ENCODE measurements around the gene MSI2. TPM values are rescaled to one million over a fixed set of nuclear protein-coding genes. Genes with fewer than 3 reads are reported as not detected.

The MSI2 gene
- total RNA-seq, 4 donors from 2014 or later: 27.3 to 50.4 (median 36.8) TPM

- H3K4me1 ChIP-seq: peaks cover 0 to 5% (median 0%) of the 10 kb centered on the region in 3 donors
- no peaks in the 10 kb centered on the region for H3K9me3 ChIP-seq
- H3K36me3 ChIP-seq: no peaks in the 10 kb centered on the region
- no peaks in the 10 kb centered on the region for H3K27me3 ChIP-seq
- 93 to 100% methylated on average over 1 of the region's 1 CpG for WGBS, 2 donors (ENCODE audit: low coverage in 1 of 2)
- H3K27ac ChIP-seq: no peak overlapping the region
- TF ChIP-seq EP300 (IDR thresholded peaks at IDR 0.05) (no peak), CTCF (IDR thresholded peaks at IDR 0.05) (no peak), POLR2A (IDR thresholded peaks at IDR 0.05) (no peak), POLR2AphosphoS5 (IDR thresholded peaks at IDR 0.05) (no peak)
- H3K4me3 ChIP-seq: no peak overlapping the region
- ATAC-seq: no peak
These were observed 5.0 kb upstream of the MSI2 start for GRCh38 chr17:57251211-57251787.

GRCh38 chr17:57253362-57254065, 2.8 kb upstream of the MSI2 start:
- 64 to 69% methylated on average over 5 to 6 of the region's 6 CpGs for WGBS, 2 donors (ENCODE audit: low coverage in 1 of 2)
- Histone ChIP-seq H3K27me3 (no peaks in the 10 kb centered on the region), H3K4me1 (peaks cover 0 to 12% (median 1%) of the 10 kb centered on the region in 3 donors), H3K27ac (peak overlapping the region in 1 of 4 donors; percentile 4), H3K9me3 (no peaks in the 10 kb centered on the region), H3K4me3 (no peak overlapping the region), H3K36me3 (no peaks in the 10 kb centered on the region)
- no peak for TF ChIP-seq POLR2A (IDR thresholded peaks at IDR 0.05)
- TF ChIP-seq EP300 (IDR thresholded peaks at IDR 0.05): no peak
- TF ChIP-seq CTCF (IDR thresholded peaks at IDR 0.05): no peak
- TF ChIP-seq POLR2AphosphoS5 (IDR thresholded peaks at IDR 0.05): no peak
- no peak for ATAC-seq

GRCh38 chr17:57255182-57255775, 1.0 kb upstream of the MSI2 start:
- H3K4me1 ChIP-seq: peaks cover 3 to 29% (median 8%) of the 10 kb centered on the region in 3 donors
- no peaks in the 10 kb centered on the region for H3K27me3 ChIP-seq
- peak overlapping the region; percentile 92 to 99 for H3K4me3 ChIP-seq
- ATAC-seq: no peak
- no peaks in the 10 kb centered on the region for H3K36me3 ChIP-seq
- peak overlapping the region; percentile 89 to 100 (median 96) for H3K27ac ChIP-seq
- WGBS, 2 donors (ENCODE audit: low coverage in 1 of 2): 25 to 29% methylated on average over 15 of the region's 16 CpGs
- H3K9me3 ChIP-seq: no peaks in the 10 kb centered on the region
- no peak for TF ChIP-seq POLR2AphosphoS5 (IDR thresholded peaks at IDR 0.05)
- TF ChIP-seq CTCF (IDR thresholded peaks at IDR 0.05): no peak
- no peak for TF ChIP-seq POLR2A (IDR thresholded peaks at IDR 0.05)
- TF ChIP-seq EP300 (IDR thresholded peaks at IDR 0.05): no peak

GRCh38 chr17:57256708-57257112, 387 bp downstream of the MSI2 start:
- no peaks in the 10 kb centered on the region for H3K9me3 ChIP-seq
- H3K4me3 ChIP-seq: peak overlapping the region; percentile 92 to 99
- no peaks in the 10 kb centered on the region for H3K36me3 ChIP-seq
- WGBS, 2 donors (ENCODE audit: low coverage in 1 of 2): 2% methylated on average over 22 of the region's 36 CpGs; no CpG with 5 or more reads in 1 of the 2 donors
- H3K4me1 ChIP-seq: peaks cover 3 to 43% (median 8%) of the 10 kb centered on the region in 3 donors
- H3K27me3 ChIP-seq: no peaks in the 10 kb centered on the region
- peak overlapping the region; percentile 89 to 100 (median 96) for H3K27ac ChIP-seq
- peak; percentile 38 for ATAC-seq
- TF ChIP-seq CTCF (IDR thresholded peaks at IDR 0.05) (no peak), POLR2AphosphoS5 (IDR thresholded peaks at IDR 0.05) (no peak), EP300 (IDR thresholded peaks at IDR 0.05) (no peak), POLR2A (IDR thresholded peaks at IDR 0.05) (no peak)

Measured in gastroesophageal sphincter (tissue), 4 donors.